KMS-11 (cell line): ENCODE data around the gene PTH2R.
A peak's percentile ranks its signal among the peaks of the same experiment; 100 is the strongest.
"Not testable (repeated sequence)": the region's sequence is repeated elsewhere in the genome, so short reads cannot be mapped to it uniquely, and the experiment has no call there.

Source experiments
- H2AFZ ChIP-seq: fragments of 200-600 bp; sonication (generic); 2 replicates; pipeline ENCODE4 v1.6.1; 2016; ENCODE audit warnings: antibody characterized with exemption, mixed run types, low read depth
- H3K27ac ChIP-seq: fragments of 200-600 bp; sonication (generic); 2 replicates; pipeline ENCODE4 v1.6.1; 2016; ENCODE audit warnings: mild to moderate bottlenecking, mixed run types
- H3K27me3 ChIP-seq: fragments of 200-600 bp; sonication (generic); 2 replicates; pipeline ENCODE4 v1.6.1; 2017; ENCODE audit warnings: mild to moderate bottlenecking, low read depth, mixed run types, moderate library complexity; ENCODE audit not compliant: insufficient read depth
- H3K36me3 ChIP-seq: fragments of 200-600 bp; sonication (generic); 2 replicates; pipeline ENCODE4 v1.6.1; 2017; ENCODE audit warnings: mild to moderate bottlenecking, mixed run types; ENCODE audit not compliant: insufficient read depth
- H3K4me1 ChIP-seq: fragments of 200-600 bp; sonication (generic); 2 replicates; pipeline ENCODE4 v1.6.1; 2016; ENCODE audit warnings: mild to moderate bottlenecking, low read depth, mixed run types; ENCODE audit not compliant: poor library complexity, severe bottlenecking
- H3K4me2 ChIP-seq: fragments of 200-600 bp; sonication (generic); 2 replicates; pipeline ENCODE4 v1.7.0; 2016; ENCODE audit warnings: mild to moderate bottlenecking, mixed run types
- H3K4me3 ChIP-seq: fragments of 200-600 bp; sonication (generic); IDR thresholded peaks from 2 replicates; pipeline ENCODE4 v1.6.1; 2017; ENCODE audit warnings: low read depth, low read length, mixed read lengths; ENCODE audit not compliant: insufficient read depth
- H3K79me2 ChIP-seq: fragments of 200-600 bp; sonication (generic); 2 replicates; pipeline ENCODE4 v1.6.1; 2016; ENCODE audit warnings: low read depth, mixed run types; ENCODE audit not compliant: insufficient read depth
- H3K9ac ChIP-seq: fragments of 200-600 bp; sonication (generic); 2 replicates; pipeline ENCODE4 v1.6.1; 2016; ENCODE audit warnings: mild to moderate bottlenecking, mixed run types
- H4K20me1 ChIP-seq: fragments of 200-600 bp; sonication (generic); 2 replicates; pipeline ENCODE4 v1.6.1; 2016; ENCODE audit warnings: mild to moderate bottlenecking, mixed run types; ENCODE audit not compliant: insufficient read depth
- CTCF ChIP-seq: fragments of 200-600 bp; sonication (generic); conservative IDR thresholded peaks from 2 replicates; pipeline ENCODE4 v1.6.1; 2017; ENCODE audit warnings: low read depth, mild to moderate bottlenecking, antibody characterized with exemption, low read length, moderate library complexity, mixed read lengths

The PTH2R gene

GRCh38 chr2:208373460-208374089, 33.0 kb upstream of the PTH2R start:
- no peaks in the 10 kb centered on the region for H3K27me3 ChIP-seq
- H2AFZ ChIP-seq: no peak overlapping the region
- H4K20me1 ChIP-seq: no peaks in the 10 kb centered on the region
- no peaks in the 10 kb centered on the region for H3K79me2 ChIP-seq
- no peaks in the 10 kb centered on the region for H3K4me1 ChIP-seq
- no peak overlapping the region for H3K27ac ChIP-seq
- no peak overlapping the region for H3K4me3 ChIP-seq
- H3K36me3 ChIP-seq: no peaks in the 10 kb centered on the region
- no peak overlapping the region for H3K9ac ChIP-seq
- TF ChIP-seq CTCF: peak; percentile 94
- H3K4me2 ChIP-seq: no peak overlapping the region

DNA sequence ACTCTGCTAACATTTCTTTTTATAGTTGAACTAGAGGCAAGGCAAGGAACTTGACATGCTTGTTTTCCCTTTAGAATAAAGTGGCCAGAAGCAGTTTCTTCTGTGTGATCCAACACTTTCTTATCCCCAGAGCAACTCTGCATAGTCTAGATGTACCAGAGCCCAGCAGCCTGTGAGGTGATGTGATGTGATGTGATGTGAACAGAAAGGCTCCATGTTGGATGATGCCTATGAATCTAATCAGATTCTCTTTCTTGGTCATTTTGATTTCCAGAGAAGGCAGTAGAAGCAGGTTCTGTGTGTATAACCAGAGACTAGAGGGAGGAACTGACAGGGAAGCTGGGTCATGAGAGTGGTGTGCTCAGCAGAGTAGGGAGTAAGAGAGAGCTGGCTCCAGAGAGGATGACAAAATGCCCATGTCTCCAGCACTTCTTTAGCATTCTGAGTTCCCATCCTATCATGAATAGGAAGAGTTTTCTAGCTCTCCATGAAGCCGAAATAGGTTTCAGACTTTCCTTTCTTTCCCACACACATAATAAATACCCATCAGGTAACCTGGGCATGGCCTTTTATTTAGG, 31.0 kb upstream of the PTH2R start:
- no peak overlapping the region for H3K9ac ChIP-seq
- H3K4me2 ChIP-seq: no peak overlapping the region
- H2AFZ ChIP-seq: no peak overlapping the region
- no peak overlapping the region for H3K4me3 ChIP-seq
- no peaks in the 10 kb centered on the region for H3K36me3 ChIP-seq
- H3K79me2 ChIP-seq: no peaks in the 10 kb centered on the region
- no peak for TF ChIP-seq CTCF
- no peaks in the 10 kb centered on the region for H3K27me3 ChIP-seq
- H4K20me1 ChIP-seq: no peaks in the 10 kb centered on the region
- H3K27ac ChIP-seq: no peak overlapping the region
- no peaks in the 10 kb centered on the region for H3K4me1 ChIP-seq

- H2AFZ ChIP-seq, H3K27me3 ChIP-seq, H3K9ac ChIP-seq, H3K4me1 ChIP-seq, H3K79me2 ChIP-seq, H3K27ac ChIP-seq, H3K36me3 ChIP-seq, H3K4me3 ChIP-seq, H4K20me1 ChIP-seq, H3K4me2 ChIP-seq: not testable (repeated sequence)
Observed at GRCh38 chr2:208377344-208377860, 29.2 kb upstream of the PTH2R start.

GRCh38 chr2:208379192-208379591, 27.4 kb upstream of the PTH2R start:
- Histone ChIP-seq H3K79me2 (no peaks in the 10 kb centered on the region), H3K36me3 (no peaks in the 10 kb centered on the region)
- TF ChIP-seq CTCF: no peak

GRCh38 chr2:208384637-208385036, 22.0 kb upstream of the PTH2R start:
- Histone ChIP-seq H3K4me3 (no peak overlapping the region), H2AFZ (no peak overlapping the region), H4K20me1 (no peaks in the 10 kb centered on the region), H3K79me2 (no peaks in the 10 kb centered on the region), H3K4me1 (no peaks in the 10 kb centered on the region), H3K27ac (no peak overlapping the region), H3K9ac (no peak overlapping the region), H3K36me3 (no peaks in the 10 kb centered on the region), H3K4me2 (no peak overlapping the region), H3K27me3 (no peaks in the 10 kb centered on the region)
- TF ChIP-seq CTCF: no peak

More at GRCh38 chr2:208379192-208379591, 27.4 kb upstream of the PTH2R start:
- H3K4me1 ChIP-seq: no peaks in the 10 kb centered on the region
- no peak overlapping the region for H2AFZ ChIP-seq
- H3K4me3 ChIP-seq: no peak overlapping the region
- H3K4me2 ChIP-seq: no peak overlapping the region
- H3K27me3 ChIP-seq: no peaks in the 10 kb centered on the region
- H3K27ac ChIP-seq: no peak overlapping the region
- H3K9ac ChIP-seq: no peak overlapping the region
- no peaks in the 10 kb centered on the region for H4K20me1 ChIP-seq
